Vagina (tissue), 2 donors: ENCODE measurements around the gene CHST11.

Source experiments
- POLR2A ChIP-seq, 2 donors: fragments of 450-650 bp; IDR thresholded peaks; one replicate each; pipeline ENCODE4 v1.6.1; 2017; ENCODE audit warnings: antibody characterized with exemption in 2 of 2, mild to moderate bottlenecking in 2 of 2, moderate library complexity in 2 of 2
- TF ChIP-seq, protein P1 (sequence below), 3 experiments: fragments of 450-650 bp in 2 of 3; fragments of 200-600 bp in 1 of 3; sonication (generic) in 1 of 3; IDR thresholded peaks; one replicate each; pipeline ENCODE4 v1.5.1; 2017 to 2019; ENCODE audit warnings: antibody characterized with exemption in 3 of 3, mild to moderate bottlenecking in 2 of 3, moderate library complexity in 2 of 3

DNA sequence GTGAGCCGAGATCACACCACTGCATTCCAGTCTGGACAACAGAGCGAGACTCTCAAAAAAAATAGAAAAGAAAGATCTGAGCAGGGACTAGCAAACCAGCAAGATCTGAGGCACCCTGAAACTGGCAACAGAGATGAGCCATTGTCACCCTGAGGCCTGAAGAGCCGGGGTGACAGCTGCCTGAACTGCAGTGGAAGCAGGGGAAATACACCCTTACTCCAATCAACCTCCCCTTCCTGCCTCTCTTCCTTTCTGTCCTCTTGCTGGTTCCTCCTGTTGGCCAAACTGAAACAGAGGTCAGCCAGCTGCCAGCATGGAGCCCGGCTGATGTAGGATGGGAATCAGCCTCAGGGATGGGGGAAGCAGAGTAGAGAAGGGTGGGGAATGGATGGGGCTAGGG is 192.0 kb downstream of the CHST11 start:
- TF ChIP-seq, protein P1, sequence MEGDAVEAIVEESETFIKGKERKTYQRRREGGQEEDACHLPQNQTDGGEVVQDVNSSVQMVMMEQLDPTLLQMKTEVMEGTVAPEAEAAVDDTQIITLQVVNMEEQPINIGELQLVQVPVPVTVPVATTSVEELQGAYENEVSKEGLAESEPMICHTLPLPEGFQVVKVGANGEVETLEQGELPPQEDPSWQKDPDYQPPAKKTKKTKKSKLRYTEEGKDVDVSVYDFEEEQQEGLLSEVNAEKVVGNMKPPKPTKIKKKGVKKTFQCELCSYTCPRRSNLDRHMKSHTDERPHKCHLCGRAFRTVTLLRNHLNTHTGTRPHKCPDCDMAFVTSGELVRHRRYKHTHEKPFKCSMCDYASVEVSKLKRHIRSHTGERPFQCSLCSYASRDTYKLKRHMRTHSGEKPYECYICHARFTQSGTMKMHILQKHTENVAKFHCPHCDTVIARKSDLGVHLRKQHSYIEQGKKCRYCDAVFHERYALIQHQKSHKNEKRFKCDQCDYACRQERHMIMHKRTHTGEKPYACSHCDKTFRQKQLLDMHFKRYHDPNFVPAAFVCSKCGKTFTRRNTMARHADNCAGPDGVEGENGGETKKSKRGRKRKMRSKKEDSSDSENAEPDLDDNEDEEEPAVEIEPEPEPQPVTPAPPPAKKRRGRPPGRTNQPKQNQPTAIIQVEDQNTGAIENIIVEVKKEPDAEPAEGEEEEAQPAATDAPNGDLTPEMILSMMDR (IDR thresholded peaks at IDR 0.05), result no peak
- TF ChIP-seq POLR2A (IDR thresholded peaks at IDR 0.05), result no peak
